ENCODE results near the gene CCDC88A. TPM values are rescaled to one million over a fixed set of nuclear protein-coding genes. Genes with fewer than 3 reads are reported as not detected.

Gene CCDC88A
- total RNA-seq, 1 donor from 2014 or later = 66.7 TPM

DNA sequence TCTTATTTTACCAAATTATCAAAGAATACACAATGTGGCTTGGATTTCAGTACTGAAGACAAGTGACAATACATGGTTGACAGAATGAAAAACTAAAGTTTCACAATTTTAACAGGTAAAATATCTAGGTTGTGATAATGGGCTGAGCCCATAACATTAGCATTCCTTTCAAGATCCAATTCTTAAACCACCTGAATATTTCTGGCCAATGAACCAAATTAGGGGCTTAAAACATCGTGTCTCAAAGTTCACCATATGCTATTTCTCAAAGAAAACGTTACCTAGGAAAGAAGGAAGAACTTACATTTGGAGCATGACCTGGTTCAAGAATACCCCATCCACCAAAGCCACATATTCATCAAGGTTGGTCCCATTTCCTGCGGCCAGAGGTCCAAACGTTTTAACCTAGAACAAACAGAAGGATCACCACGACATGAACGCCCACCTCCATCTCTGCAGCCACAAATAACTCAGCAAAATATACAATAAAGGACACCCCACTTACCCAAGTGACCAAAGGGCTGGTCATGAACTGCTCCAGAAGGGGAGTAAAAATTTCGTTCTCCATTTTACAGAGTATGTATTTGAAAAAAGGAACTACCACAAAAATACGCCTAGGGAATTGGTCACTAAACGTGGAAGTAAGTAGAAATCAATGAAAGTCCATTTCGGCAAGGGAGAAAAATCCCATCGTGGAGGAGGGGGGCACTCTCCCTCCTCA lies 984 bp downstream of the CCDC88A start:
- Mint-ChIP-seq H3K9me3 (ENCODE audit: unreplicated experiment) (no peaks in the 10 kb centered on the region), H3K4me3 (ENCODE audit: unreplicated experiment) (peak overlapping the region; percentile 96), H3K27ac (ENCODE audit: unreplicated experiment) (peak overlapping the region; percentile 86), H3K4me1 (ENCODE audit: low read depth, unreplicated experiment) (peaks cover 14% of the 10 kb centered on the region), H3K27me3 (ENCODE audit: low read depth, unreplicated experiment) (no peaks in the 10 kb centered on the region), H3K36me3 (ENCODE audit: low read depth, unreplicated experiment) (peaks cover 4% of the 10 kb centered on the region)
- H3K27me3 ChIP-seq (ENCODE audit: insufficient read depth, low read length) = no peaks in the 10 kb centered on the region
- H4K20me1 ChIP-seq (ENCODE audit: insufficient read depth, low read length) = peaks cover 11% of the 10 kb centered on the region
- H3K9me3 ChIP-seq (ENCODE audit: insufficient read depth, low read depth, low read length) = no peaks in the 10 kb centered on the region
- H3K36me3 ChIP-seq (ENCODE audit: insufficient read depth, low read length) = no peaks in the 10 kb centered on the region
- peak overlapping the region; percentile 82 for H3K27ac ChIP-seq (ENCODE audit: low read depth, low read length)
- FAIRE-seq (no peak), DNase-seq (ENCODE audit: low read depth) (no peak)
- H3K79me2 ChIP-seq (ENCODE audit: insufficient read depth, low read length) = peaks cover 54% of the 10 kb centered on the region
- H3K4me1 ChIP-seq (ENCODE audit: insufficient read depth, low read length) = no peaks in the 10 kb centered on the region
- H2AFZ ChIP-seq (ENCODE audit: low read depth, low read length) = peak overlapping the region; percentile 94
- TF ChIP-seq CTCF (IDR thresholded peaks at IDR 0.05; ENCODE audit: insufficient read depth, low read depth, low read length) = no peak
- no peak for TF ChIP-seq EZH2 (IDR thresholded peaks at IDR 0.05; ENCODE audit: insufficient read depth, low read length)
- H3K4me2 ChIP-seq (ENCODE audit: low read length) = peak overlapping the region; percentile 88
- peak overlapping the region; percentile 94 for H3K9ac ChIP-seq (ENCODE audit: low read length)
- peak overlapping the region; percentile 79 for H3K4me3 ChIP-seq (ENCODE audit: insufficient read depth, low read depth, low read length)

DNA sequence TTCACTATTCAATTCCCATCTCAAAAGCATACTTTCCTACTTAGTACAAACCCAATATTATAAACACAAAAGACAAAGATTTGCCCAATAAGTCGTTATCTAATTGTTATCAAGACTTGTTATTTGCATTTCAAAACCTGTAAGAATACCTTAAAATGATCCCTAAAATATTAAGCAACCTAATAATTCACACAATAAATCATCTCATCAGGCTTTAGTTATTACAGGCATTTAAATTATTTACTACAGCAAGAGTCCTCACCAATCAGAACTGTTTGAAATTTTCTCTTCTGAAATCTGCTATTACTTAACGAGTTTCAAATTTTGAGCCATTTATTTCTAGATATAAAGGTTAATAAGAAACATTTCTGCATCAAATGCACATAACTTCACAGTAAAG lies 1.6 kb downstream of the CCDC88A start:
- peaks cover 14% of the 10 kb centered on the region for H3K4me1 Mint-ChIP-seq (ENCODE audit: low read depth, unreplicated experiment)
- no peaks in the 10 kb centered on the region for H3K27me3 ChIP-seq (ENCODE audit: insufficient read depth, low read length)
- no peaks in the 10 kb centered on the region for H3K4me1 ChIP-seq (ENCODE audit: insufficient read depth, low read length)
- H4K20me1 ChIP-seq (ENCODE audit: insufficient read depth, low read length) = peaks cover 11% of the 10 kb centered on the region
- DNase-seq (ENCODE audit: low read depth) = no peak
- H3K36me3 Mint-ChIP-seq (ENCODE audit: low read depth, unreplicated experiment) = peaks cover 4% of the 10 kb centered on the region
- no peak overlapping the region for H3K27ac ChIP-seq (ENCODE audit: low read depth, low read length)
- peaks cover 60% of the 10 kb centered on the region for H3K79me2 ChIP-seq (ENCODE audit: insufficient read depth, low read length)
- peak overlapping the region; percentile 96 for H3K4me3 Mint-ChIP-seq (ENCODE audit: unreplicated experiment)
- no peaks in the 10 kb centered on the region for H3K36me3 ChIP-seq (ENCODE audit: insufficient read depth, low read length)
- TF ChIP-seq EZH2 (IDR thresholded peaks at IDR 0.05; ENCODE audit: insufficient read depth, low read length) (no peak), CTCF (IDR thresholded peaks at IDR 0.05; ENCODE audit: insufficient read depth, low read depth, low read length) (no peak)
- no peak overlapping the region for H2AFZ ChIP-seq (ENCODE audit: low read depth, low read length)
- no peaks in the 10 kb centered on the region for H3K9me3 Mint-ChIP-seq (ENCODE audit: unreplicated experiment)
- no peak overlapping the region for H3K27ac Mint-ChIP-seq (ENCODE audit: unreplicated experiment)
- peak overlapping the region; percentile 94 for H3K9ac ChIP-seq (ENCODE audit: low read length)
- H3K9me3 ChIP-seq (ENCODE audit: insufficient read depth, low read depth, low read length) = no peaks in the 10 kb centered on the region
- no peaks in the 10 kb centered on the region for H3K27me3 Mint-ChIP-seq (ENCODE audit: low read depth, unreplicated experiment)
- H3K4me2 ChIP-seq (ENCODE audit: low read length) = peak overlapping the region; percentile 88
- no peak for FAIRE-seq
- H3K4me3 ChIP-seq (ENCODE audit: insufficient read depth, low read depth, low read length) = peak overlapping the region; percentile 79

Measured in astrocyte (in vitro differentiated cells and primary cell).